HL-60 (cell line): ENCODE results near the gene CARMIL1.

Experiments
- DNase-seq, 2 experiments: peaks; one replicate each; pipeline ENCODE4 v3.0.0-alpha.2; 2010 to 2020; ENCODE audit warnings: low read depth in 1 of 2, low spot score in 1 of 2
- H3K27ac ChIP-seq: fragments of 250-450 bp; sonication (Bioruptor Pico); replicated peaks from 2 replicates; pipeline ENCODE4 v1.5.1; 2020; ENCODE audit warnings: mild to moderate bottlenecking, moderate library complexity
- H3K27me3 ChIP-seq: fragments of 250-450 bp; sonication (Bioruptor Pico); 2 replicates; pipeline ENCODE4 v1.5.1; 2021; ENCODE audit warnings: mild to moderate bottlenecking, moderate library complexity; ENCODE audit not compliant: insufficient read depth, poor library complexity, severe bottlenecking
- H3K4me3 ChIP-seq: replicated peaks from 2 replicates; pipeline ENCODE4 v1.5.1; 2011; ENCODE audit warnings: mild to moderate bottlenecking, control low read depth, low read length; ENCODE audit not compliant: insufficient read depth
- CTCF ChIP-seq: IDR thresholded peaks from one replicate; pipeline ENCODE4 v1.5.1; 2011; ENCODE audit warnings: low read length, control low read depth, inconsistent platforms; ENCODE audit not compliant: insufficient read depth
- GABPA ChIP-seq: IDR thresholded peaks from 2 replicates; pipeline ENCODE4 v1.6.1; 2012; ENCODE audit warnings: low read depth
- POLR2AphosphoS5 ChIP-seq: IDR thresholded peaks from 2 replicates; pipeline ENCODE4 v1.6.1; 2012; ENCODE audit warnings: low read depth
- REST ChIP-seq: IDR thresholded peaks from 2 replicates; pipeline ENCODE4 v1.6.1; 2012; ENCODE audit warnings: low read depth; ENCODE audit not compliant: insufficient replicate concordance
- SPI1 ChIP-seq: IDR thresholded peaks from 2 replicates; pipeline ENCODE4 v1.6.1; 2012; ENCODE audit warnings: low read depth, mild to moderate bottlenecking, borderline replicate concordance

Gene CARMIL1

GRCh38 chr6:25655723-25656122, 376.5 kb downstream of the CARMIL1 start:
- DNase-seq: no peak
- TF ChIP-seq REST (no peak), SPI1 (no peak), GABPA (no peak), CTCF (no peak), POLR2AphosphoS5 (no peak)
- no peaks in the 10 kb centered on the region for H3K27me3 ChIP-seq
- H3K4me3 ChIP-seq: no peak overlapping the region
- no peak overlapping the region for H3K27ac ChIP-seq

- Histone ChIP-seq H3K27ac (no peak overlapping the region), H3K27me3 (peaks cover 2% of the 10 kb centered on the region), H3K4me3 (no peak overlapping the region)
- TF ChIP-seq REST (no peak), CTCF (no peak), GABPA (no peak), POLR2AphosphoS5 (no peak), SPI1 (no peak)
- DNase-seq: no peak
These were observed 380.6 kb downstream of the CARMIL1 start for GRCh38 chr6:25659633-25660368.

- Histone ChIP-seq H3K4me3 (no peak overlapping the region), H3K27ac (no peak overlapping the region), H3K27me3 (peaks cover 2% of the 10 kb centered on the region)
- TF ChIP-seq GABPA: no peak
- TF ChIP-seq SPI1: no peak
- no peak for TF ChIP-seq POLR2AphosphoS5
- no peak for TF ChIP-seq REST
- TF ChIP-seq CTCF: no peak
- DNase-seq: no peak
These were observed 381.3 kb downstream of the CARMIL1 start for GRCh38 chr6:25660512-25660911.
